GM12878 (cell line): Measurements from ENCODE around the gene RHBDD3. TPM values are rescaled to one million over a fixed set of nuclear protein-coding genes. Genes with fewer than 3 reads are reported as not detected.

ENCODE experiments used
- BMI1 ChIP-seq: fragments of 450-650 bp; IDR thresholded peaks from 2 replicates; pipeline ENCODE4 v1.6.1; 2016; ENCODE audit warnings: mild to moderate bottlenecking, moderate library complexity, borderline replicate concordance
- CREM ChIP-seq: IDR thresholded peaks from 2 replicates; pipeline ENCODE4 v1.6.1; 2014; ENCODE audit warnings: antibody characterized with exemption, low read depth
- E2F8 ChIP-seq: fragments of 450-650 bp; IDR thresholded peaks from 2 replicates; pipeline ENCODE4 v1.6.1; 2018; ENCODE audit warnings: mild to moderate bottlenecking, low read depth, moderate library complexity; ENCODE audit not compliant: partially characterized antibody
- E4F1 ChIP-seq: fragments of 450-650 bp; IDR thresholded peaks from 2 replicates; pipeline ENCODE4 v1.6.1; 2018; ENCODE audit warnings: borderline replicate concordance, mild to moderate bottlenecking; ENCODE audit not compliant: partially characterized antibody
- EGR1 ChIP-seq, 2 experiments: IDR thresholded peaks; 1 replicate in 1 of 2; 2 replicates in 1 of 2; pipeline ENCODE4 v1.6.1; 2011 to 2012; ENCODE audit warnings: low read depth in 2 of 2, low read length in 2 of 2, borderline replicate concordance in 1 of 2, mild to moderate bottlenecking in 1 of 2, moderate library complexity in 1 of 2
- ESRRA ChIP-seq: IDR thresholded peaks from 2 replicates; pipeline ENCODE4 v1.6.1; 2012; ENCODE audit warnings: mild to moderate bottlenecking, low read length, improper control_type of control experiment
- ETV6 ChIP-seq, 2 experiments: fragments of 450-650 bp in 1 of 2; IDR thresholded peaks in 1 of 2; conservative IDR thresholded peaks in 1 of 2; 2 replicates each; pipeline ENCODE4 v1.6.1; 2014; ENCODE audit warnings: antibody characterized with exemption in 1 of 2, borderline replicate concordance in 1 of 2, low read depth in 1 of 2, mild to moderate bottlenecking in 1 of 2, moderate library complexity in 1 of 2
- FOXK2 ChIP-seq: fragments of 450-650 bp; IDR thresholded peaks from 2 replicates; pipeline ENCODE4 v1.6.1; 2017; ENCODE audit warnings: mild to moderate bottlenecking, moderate library complexity
- HCFC1 ChIP-seq: fragments of 150-350 bp; IDR thresholded peaks from 2 replicates; pipeline ENCODE4 v1.6.1; 2014; ENCODE audit warnings: low read length
- HDGF ChIP-seq: fragments of 450-650 bp; IDR thresholded peaks from 2 replicates; pipeline ENCODE4 v1.6.1; 2016; ENCODE audit warnings: antibody characterized with exemption
- HSF1 ChIP-seq: fragments of 150-350 bp; IDR thresholded peaks from 2 replicates; pipeline ENCODE4 v1.6.1; 2014; ENCODE audit warnings: mild to moderate bottlenecking, low read depth, low read length
- MEF2A ChIP-seq: IDR thresholded peaks from 2 replicates; pipeline ENCODE4 v1.6.1; 2011; ENCODE audit warnings: low read depth, mild to moderate bottlenecking, low read length, moderate library complexity; ENCODE audit not compliant: insufficient read depth
- MYB ChIP-seq: fragments of 150-350 bp; IDR thresholded peaks from 2 replicates; pipeline ENCODE4 v1.6.1; 2014; ENCODE audit warnings: mild to moderate bottlenecking, low read depth, low read length, borderline replicate concordance
- RFX5 ChIP-seq: IDR thresholded peaks from 2 replicates; pipeline ENCODE4 v1.6.1; 2011; ENCODE audit warnings: low read depth, low read length, improper control_type of control experiment
- SP1 ChIP-seq: IDR thresholded peaks from one replicate; pipeline ENCODE4 v1.6.1; 2011; ENCODE audit warnings: low read depth, low read length
- SUPT20H ChIP-seq: IDR thresholded peaks from 2 replicates; pipeline ENCODE4 v1.6.1; 2011; ENCODE audit warnings: low read depth, mild to moderate bottlenecking, low read length, moderate library complexity, borderline replicate concordance; ENCODE audit not compliant: control insufficient read depth
- TCF7 ChIP-seq: IDR thresholded peaks from 2 replicates; pipeline ENCODE4 v1.6.1; 2014; ENCODE audit warnings: antibody characterized with exemption, borderline replicate concordance
- ZNF207 ChIP-seq: fragments of 450-650 bp; IDR thresholded peaks from 2 replicates; pipeline ENCODE4 v1.6.1; 2014; ENCODE audit warnings: antibody characterized with exemption, mild to moderate bottlenecking, borderline replicate concordance
- ZSCAN29 ChIP-seq: fragments of 450-650 bp; IDR thresholded peaks from 2 replicates; pipeline ENCODE4 v1.6.1; 2017; ENCODE audit warnings: mild to moderate bottlenecking, moderate library complexity
- ZZZ3 ChIP-seq: IDR thresholded peaks from 2 replicates; pipeline ENCODE4 v1.6.1; 2011; ENCODE audit warnings: low read depth; ENCODE audit not compliant: control insufficient read depth, insufficient read length
- polyA plus RNA-seq, 11 experiments: library from polyadenylated mRNA; depleted of rRNA in 4 of 11; unstranded in 6 of 11; stranded (reverse) in 5 of 11; fragments of >200 nt; fragmentation: Nextera tagmentation in 4 of 11; fragmentation: Illumina TruSeq in 1 of 11; extraction: Ambion mirVana in 4 of 11; extraction: Trizol in 1 of 11; gene quantifications; 1 replicate in 1 of 11; 2 replicates in 10 of 11; pipeline versions ENCODE4 v1.2.1 to v1.2.3, GENCODE V29; 2011 to 2016; ENCODE audit warnings: inconsistent platforms in 2 of 11, missing spikeins in 2 of 11, low read depth in 1 of 11
- total RNA-seq, 4 experiments: library from RNA; depleted of rRNA in 3 of 4; stranded (reverse); fragments of >200 nt in 3 of 4; fragmentation: Illumina TruSeq in 1 of 4; extraction: Trizol in 1 of 4; gene quantifications; 2 replicates each; pipeline versions ENCODE4 v1.2.1 to v1.2.3, GENCODE V29; 2013 to 2021
- TF ChIP-seq, protein P1 (sequence below): IDR thresholded peaks from 2 replicates; pipeline ENCODE4 v1.6.1; 2012; ENCODE audit warnings: low read depth, low read length, improper control_type of control experiment

The RHBDD3 gene
- total and polyA plus RNA-seq, 10 of the 15 experiments (the other 5 are each of a cell fraction or from before 2014, with no cell fraction given), result 0.27 to 41.2 (median 20.1) TPM

DNA sequence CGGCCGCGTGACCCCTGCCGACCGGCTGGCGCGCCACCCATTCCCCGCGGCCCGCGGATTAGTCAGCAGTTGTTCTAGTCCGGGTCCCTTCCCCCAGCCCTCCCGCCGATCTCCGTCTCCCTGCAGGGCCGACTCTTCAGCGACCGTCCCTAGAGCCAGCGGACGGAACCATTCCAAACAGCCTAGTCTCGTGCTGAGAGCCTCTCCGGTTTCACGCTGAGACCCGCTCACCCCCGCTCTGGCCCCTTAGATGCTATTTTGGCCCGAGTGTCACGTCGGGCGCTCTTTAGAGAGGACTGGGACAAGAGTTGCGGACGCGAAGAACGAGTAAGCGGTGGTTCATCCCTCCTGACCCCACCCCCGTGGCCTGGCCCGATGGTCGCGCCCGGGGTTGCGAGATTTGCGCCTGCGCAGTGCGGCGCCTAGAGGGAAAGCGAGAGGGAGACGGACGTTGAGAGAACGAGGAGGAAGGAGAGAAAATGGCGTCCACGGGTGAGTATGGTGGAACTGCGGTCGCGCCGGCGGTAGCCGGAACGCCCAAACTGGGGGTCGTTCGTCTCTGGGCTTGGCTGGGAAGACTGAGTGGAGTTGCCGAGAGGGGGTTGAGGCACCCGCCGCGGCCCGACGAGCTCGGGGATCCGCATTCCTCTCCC is at the start of gene RHBDD3, which contains the start of gene EWSR1 (continued):
- no peak; the same call in 1 of the 2 replicates for TF ChIP-seq HSF1
- TF ChIP-seq E2F8, result peak; percentile 75
- peak; percentile 37; the same call in 1 of the 2 replicates for TF ChIP-seq CREM
- TF ChIP-seq ZNF207, result peak; percentile 95
- TF ChIP-seq ZSCAN29, result no peak
- TF ChIP-seq, protein P1, sequence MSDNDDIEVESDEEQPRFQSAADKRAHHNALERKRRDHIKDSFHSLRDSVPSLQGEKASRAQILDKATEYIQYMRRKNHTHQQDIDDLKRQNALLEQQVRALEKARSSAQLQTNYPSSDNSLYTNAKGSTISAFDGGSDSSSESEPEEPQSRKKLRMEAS, result peak; percentile 17
- no peak for TF ChIP-seq SP1
- no peak for TF ChIP-seq BMI1
- peak; percentile 43; the same call in 1 of the 2 replicates for TF ChIP-seq SUPT20H
- no peak; the same call in 1 of the 2 replicates for TF ChIP-seq MYB
- no peak for TF ChIP-seq ZZZ3
- peak; percentile 49; the same call in 1 of the 2 replicates for TF ChIP-seq RFX5
- TF ChIP-seq ETV6 (conservative IDR thresholded peaks at IDR 0.05 in 1 of 2, IDR thresholded peaks at IDR 0.05 in 1 of 2; ENCODE audit: borderline replicate concordance in 1 of 2, low read depth in 1 of 2), result no peak
- no peak for TF ChIP-seq HCFC1
- TF ChIP-seq EGR1 (IDR thresholded peaks at IDR 0.05; ENCODE audit: borderline replicate concordance in 1 of 2, low read depth in 2 of 2, low read length in 2 of 2), result peak in 1 of 2 experiments; percentile 43; a peak in 1 of 3 replicates
- peak; percentile 100 for TF ChIP-seq FOXK2
- TF ChIP-seq TCF7, result no peak
- peak; percentile 93 for TF ChIP-seq E4F1
- TF ChIP-seq MEF2A, result 0 out of 2 replicates have a peak, but pooled peaks have one; percentile 37
- TF ChIP-seq ESRRA, result no peak
- TF ChIP-seq HDGF, result peak; percentile 85; the same call in 1 of the 2 replicates
